G401.6 (cell line): ENCODE measurements around the gene ADPRH.
"Not testable (repeated sequence)": the region's sequence is repeated elsewhere in the genome, so short reads cannot be mapped to it uniquely, and the experiment has no call there.

Experiments
- FAIRE-seq: peaks from 2 replicates; lab custom pipeline; 2012; peaks lifted over from hg19 to GRCh38; lab: Jason Lieb, UNC

Gene ADPRH

DNA sequence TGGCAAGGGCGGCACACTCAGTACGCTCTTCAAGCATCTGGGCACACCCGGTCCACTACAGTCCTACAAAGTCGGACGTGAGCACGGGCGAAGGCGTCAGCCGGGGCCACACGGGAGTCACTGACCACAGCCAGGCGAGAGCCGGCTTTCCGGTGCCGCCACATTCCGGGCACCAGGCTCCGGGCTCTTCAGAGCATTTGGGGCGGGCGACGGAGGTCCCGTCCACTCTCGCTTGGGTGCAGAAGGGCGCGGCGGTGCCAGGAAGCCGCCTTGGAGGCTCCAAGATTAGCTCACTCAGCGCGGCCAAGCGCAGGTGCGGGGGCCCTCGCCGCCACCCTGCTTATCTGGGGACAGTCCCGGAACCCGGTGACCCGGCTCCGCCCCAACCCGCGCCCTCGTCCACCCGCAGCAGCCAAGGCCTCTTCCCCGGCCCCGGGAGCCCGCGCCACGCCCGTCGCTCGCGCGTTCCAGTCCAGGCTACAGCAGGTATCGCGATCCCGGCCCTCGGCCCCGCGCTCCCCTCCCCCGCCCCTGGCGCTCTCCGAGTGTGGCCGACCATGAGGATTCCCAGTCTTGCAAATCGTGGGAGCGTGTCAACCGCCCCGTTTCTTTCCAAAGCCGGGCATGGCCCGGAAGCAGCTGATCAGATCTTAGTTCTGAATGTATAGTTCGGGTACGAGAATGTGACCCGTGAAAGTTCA, at the start of gene ADPRH:
TSS of gene ADPRH (plus strand) at position 127 of the 701 bp plus-strand sequence. CDS start 2,678 bp downstream, outside the sequence.
- no peak for FAIRE-seq

DNA sequence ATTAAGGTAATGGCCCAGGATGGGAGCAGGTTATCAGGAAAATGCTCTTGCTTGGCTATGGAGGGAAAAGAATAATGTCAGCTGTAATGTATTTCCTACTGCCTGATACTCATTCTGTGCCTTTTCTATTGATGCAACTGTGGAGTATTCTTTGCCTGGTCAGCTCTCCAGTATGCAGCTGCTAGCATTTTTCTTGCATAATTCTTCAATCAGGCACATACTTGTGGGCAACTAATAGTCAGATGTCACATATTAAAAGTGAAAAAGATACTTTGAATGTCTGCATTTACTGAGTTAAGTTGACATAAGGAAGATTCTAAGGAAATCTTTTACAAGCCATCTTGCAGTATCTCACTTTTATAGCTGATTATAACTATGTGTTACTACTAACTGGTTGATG, 49.4 kb upstream of the ADPRH start:
- FAIRE-seq, result no peak

DNA sequence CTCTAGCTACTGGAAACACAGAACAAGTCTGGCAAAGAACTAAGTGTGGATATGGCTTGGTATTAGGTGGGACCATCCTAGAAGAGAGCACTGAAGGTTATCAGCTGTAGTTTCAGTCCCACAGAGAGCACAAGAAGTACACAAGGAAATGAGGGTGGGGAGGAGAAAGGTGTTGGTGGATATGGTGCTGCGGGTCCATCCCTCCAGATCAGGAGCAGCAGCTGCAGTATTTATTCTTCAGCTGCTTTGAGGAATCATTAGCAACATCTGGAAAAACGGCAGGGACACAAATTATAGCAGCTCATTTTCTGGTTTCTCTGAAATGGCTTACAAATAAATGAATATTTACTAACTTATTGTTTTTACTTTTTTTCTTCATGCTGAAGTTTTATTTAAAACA, 48.8 kb upstream of the ADPRH start:
- FAIRE-seq, result no peak

DNA sequence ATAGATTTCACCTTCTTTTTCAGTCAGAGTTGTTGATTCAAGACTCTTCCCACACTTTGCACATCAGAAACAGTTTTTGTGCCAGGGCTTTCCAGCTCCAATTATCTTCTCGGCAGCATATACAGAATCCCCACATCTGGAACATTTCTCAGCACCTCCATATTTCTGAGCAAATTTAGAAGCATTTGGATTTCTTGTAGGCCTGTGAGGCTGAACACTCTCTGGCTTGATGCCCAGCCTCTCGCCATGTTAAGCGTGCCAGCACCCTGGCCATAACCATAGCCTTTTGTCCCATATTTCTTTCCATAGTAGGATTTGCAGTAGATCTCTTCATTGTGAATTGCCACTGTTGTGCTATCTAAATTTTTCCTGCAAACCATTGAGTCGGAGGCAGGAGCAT, 48.1 kb upstream of the ADPRH start:
- FAIRE-seq, result no peak

GRCh38 chr3:119534296-119534695, 45.0 kb upstream of the ADPRH start:
- no peak for FAIRE-seq

DNA sequence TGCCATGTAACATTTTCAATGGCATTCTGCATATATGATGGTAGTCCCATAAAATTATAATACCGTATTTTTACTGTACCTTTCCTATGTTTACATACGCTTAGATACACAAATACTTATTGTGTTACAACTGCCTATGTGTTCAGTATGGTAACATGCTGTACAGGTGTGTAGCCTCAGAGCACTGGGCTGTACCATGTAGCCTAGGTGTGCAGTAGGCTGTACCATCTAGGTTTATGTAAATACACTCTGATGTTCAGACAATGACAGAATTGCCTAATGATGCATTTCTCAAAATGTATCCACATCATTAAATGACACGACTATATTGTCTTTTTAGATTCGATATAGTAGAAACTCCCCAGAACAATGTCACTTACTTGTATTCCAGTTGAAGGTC, 42.5 kb upstream of the ADPRH start:
- FAIRE-seq, result no peak

- no peak for FAIRE-seq
Observed at GRCh38 chr3:119538772-119539171, 40.5 kb upstream of the ADPRH start.

DNA sequence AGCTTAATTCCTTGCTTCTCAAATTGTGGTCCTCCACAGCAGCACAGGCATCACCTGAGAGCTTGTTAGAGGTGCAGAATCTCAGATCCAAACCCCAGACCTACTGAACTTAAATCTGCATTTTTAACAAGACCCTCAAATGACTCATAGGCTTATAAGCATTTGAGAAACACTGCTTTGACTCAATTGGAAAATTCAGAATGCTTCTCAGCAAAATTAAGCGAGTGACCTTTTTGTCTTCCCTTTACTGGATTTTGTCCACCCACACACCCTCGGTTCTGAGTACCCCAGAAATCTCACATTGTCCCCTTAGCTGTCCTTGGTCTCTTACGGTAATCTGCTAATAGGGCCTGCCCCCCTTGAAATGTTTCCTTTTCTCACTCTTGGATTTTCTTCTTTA, 37.7 kb upstream of the ADPRH start:
- no peak for FAIRE-seq

DNA sequence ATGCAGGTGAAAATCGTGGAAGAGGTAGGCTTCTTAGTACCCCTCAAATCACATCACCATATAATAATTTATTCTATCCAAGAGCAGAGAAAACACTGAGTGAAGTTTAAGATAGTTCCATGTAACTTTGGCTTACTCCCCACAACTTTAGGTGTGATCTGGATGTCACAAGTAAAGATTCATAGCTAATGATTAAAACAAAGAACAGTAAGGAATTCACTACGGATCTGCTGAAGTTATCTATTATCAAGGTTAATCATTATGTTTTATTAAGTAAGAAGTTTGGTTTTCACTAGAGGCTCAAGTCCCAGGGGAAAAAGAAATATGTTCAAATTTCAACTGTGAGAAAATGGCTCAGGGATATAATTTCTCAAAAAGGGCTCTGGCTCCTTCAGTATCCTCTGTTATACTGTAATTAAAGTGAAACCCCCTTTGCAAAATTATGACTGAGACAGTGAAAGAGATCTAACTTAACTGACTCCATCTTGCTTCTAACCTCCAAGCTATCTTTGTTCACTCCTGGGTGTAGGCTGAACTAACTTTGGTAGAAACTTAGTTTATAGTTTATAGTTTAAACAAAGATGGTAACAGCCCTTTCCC, 37.0 kb upstream of the ADPRH start:
- no peak for FAIRE-seq

DNA sequence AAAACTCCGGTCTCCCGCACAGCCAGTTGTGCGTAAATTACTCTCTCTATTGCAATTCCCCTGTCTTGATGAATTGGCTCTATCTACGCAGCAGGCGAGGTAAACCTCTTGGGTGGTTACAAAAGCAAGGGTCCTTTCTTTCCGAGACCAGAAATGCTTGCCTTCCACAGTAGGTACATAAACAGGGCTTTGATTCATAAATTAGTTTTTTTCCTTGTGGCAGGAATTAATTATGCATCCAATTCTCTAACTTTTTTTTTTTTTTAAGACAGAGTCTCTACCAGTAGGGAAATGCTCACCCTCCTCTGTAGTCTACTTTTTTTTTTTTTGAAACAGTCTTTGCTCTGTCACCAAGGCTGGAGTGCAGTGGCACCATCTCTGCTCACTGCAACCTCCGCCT, 36.1 kb upstream of the ADPRH start:
- no peak for FAIRE-seq

DNA sequence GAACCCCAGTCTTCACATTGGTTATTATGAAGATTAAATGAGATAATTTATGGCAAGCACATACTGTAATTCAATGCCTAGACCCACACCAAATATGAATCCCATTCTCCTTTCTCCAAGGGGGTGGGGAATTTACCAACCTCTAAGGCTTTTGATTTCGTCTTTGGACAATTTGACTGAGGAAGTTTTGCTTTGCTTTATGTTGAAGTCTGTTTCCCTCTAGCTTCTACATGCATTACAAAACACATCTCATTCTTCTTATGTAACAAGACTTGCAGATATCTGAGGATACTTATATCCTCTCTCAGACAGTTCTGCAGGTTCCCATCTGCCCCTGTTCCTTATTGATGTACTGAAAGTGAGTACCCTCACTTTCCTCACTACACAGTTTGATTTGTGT, 32.1 kb upstream of the ADPRH start:
- no peak for FAIRE-seq

- FAIRE-seq, result no peak
Observed at GRCh38 chr3:119548341-119548740, 31.0 kb upstream of the ADPRH start.

- FAIRE-seq, result no peak
Observed at GRCh38 chr3:119550192-119550910, 28.9 kb upstream of the ADPRH start.

DNA sequence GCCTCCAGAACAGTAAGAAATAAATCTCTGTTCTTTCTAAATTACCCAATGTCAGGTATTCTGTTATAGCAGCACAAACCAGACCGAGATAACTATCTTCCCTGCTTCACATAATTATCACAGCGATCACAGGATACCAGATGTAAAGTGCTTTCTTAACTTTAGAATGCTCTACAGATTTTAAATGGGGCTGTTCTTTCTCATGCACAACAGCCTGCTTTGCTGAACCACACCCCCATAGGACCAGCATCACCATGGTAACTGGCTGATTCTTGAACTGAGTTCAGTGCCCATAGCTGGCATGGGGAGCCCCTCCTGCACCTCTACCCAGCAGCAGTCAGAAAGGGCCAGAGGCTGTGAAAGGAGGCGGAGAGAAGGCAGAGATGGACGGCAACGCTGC, 27.7 kb upstream of the ADPRH start:
- FAIRE-seq, result no peak

- FAIRE-seq, result not testable (repeated sequence)
Observed at GRCh38 chr3:119552928-119553327, 26.4 kb upstream of the ADPRH start.

DNA sequence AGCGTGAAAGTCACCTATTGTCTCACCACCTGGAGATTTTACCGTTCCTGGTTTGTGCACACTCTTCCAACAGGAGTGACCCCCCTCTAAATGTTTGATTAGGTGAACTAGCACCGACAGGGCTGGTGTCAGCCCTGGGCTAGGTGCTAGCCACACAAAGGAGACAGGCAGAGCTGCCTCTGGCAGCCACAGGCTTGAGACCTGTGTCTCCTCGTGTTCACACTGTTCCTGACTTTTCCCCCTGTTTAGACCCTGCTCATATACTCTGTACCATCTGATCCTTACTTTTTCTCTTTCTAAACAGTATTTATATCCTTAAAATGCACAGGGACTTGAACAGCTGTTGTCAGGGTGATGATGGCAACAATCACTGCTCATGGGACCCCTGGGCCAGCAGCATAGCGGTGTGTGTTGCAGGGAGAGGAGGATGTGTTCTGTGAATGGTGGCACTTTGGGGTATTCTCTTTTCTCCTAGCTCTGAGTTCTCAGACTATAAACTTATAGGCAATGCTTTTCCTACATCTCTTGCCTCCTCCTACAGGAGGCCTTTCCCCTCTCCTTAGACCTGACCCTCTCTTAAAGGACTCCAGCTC, 25.4 kb upstream of the ADPRH start:
- no peak for FAIRE-seq

GRCh38 chr3:119555309-119555735, 24.0 kb upstream of the ADPRH start:
- no peak for FAIRE-seq

DNA sequence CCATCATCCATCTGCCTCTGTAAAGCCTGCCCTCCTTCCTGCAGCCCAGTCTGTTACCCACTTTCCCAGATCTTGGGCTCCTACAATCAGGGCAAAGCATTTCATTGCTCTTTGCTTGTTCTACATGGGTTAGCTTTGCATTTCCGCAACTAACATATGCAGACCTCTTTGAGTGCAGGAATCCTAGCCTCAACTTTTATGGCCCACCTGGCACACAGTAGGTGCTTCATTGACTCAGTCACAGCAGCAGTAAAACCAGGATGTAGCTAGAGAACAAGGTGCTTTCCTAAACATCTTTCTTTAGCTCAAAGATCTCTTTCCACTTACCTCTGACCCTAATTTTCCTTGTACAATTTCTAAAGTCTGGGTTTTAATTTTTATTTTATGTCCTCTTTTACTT, 23.4 kb upstream of the ADPRH start:
- no peak for FAIRE-seq

- FAIRE-seq, result no peak
Observed at GRCh38 chr3:119557192-119557876, 22.0 kb upstream of the ADPRH start.

DNA sequence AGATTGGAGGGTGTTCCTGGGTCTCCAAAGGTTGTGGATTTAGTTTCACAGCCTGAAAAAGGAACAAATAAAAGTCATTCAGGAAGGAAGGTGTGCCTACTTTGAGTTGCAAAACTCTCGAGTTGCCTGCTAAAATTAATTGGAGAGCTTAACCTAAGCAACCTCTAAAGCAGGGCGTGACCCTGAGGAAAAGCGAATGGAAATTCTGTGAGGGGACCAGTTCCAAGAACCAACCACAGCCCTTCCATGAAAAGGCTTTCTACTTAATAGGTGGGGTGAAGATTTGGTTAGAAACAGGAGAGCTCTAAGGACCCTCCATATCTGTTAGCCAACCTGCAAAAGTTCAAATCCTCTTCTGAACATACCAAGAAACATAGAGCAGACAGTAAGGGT, 21.4 kb upstream of the ADPRH start:
- no peak for FAIRE-seq

DNA sequence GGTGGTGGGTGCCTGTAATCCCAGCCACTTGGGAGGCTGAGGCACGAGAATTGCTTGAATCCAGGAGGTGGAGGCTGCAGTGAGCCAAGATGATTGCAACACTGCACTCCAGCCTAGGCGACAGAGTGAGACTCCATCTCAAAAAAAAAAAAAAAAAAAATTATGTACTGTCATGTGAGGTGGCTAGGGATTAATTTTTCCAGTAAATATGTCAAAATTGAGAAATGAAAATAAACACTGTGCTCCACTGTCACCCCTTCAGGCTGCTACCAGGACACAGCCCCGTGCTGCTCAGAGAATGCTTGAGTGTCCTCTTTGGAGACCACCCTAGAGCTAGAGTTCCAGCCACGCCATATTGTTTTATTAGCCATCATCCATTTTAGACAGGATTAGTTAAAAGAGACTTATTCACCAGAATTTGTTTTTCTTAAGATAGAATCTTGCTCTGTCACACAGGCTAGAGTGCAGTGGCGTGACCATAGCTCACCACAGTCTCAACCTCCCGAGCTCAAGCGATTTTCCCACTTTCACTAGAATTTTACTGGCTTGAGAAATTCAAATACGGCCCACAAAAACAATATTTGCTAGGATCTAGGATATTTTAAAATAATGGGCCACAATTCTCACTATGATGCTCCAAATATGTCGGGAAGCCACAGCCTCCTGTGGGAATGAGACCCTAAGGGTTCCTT, 20.5 kb upstream of the ADPRH start:
- no peak for FAIRE-seq

DNA sequence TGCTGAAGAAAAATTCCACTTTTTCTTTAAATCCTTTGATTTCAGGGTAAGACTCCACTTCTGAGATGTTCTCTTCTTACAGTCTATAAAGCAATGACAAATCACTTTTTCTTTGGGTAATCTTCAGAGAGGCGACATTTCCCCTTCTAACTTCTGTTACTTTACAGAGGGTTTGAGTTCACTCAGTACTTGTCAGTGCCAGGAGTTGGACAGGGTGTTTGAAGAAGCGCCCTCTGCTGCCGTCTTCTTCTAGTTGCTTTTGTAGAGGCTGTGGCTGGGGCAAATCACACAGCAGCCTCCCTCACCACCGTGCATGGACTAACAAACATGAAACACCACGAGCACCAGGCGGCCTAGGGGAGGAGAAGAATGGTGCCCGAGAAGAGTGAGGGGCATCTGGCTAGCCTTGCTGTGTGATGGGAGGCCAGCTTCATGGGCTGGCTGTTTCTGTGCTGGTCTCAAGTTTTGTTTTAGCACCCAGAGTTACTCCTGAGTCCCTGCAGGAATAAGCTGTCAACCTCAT, 19.8 kb upstream of the ADPRH start, which contains the start of gene CD80:
TSS of gene CD80 (minus strand) at position 174 of the 523 bp plus-strand sequence. CDS start 1,886 bp downstream, outside the sequence.
- FAIRE-seq, result peak; percentile 21
